Right lobe of liver (tissue), 6 donors: Measurements from ENCODE around the gene TEN1. TPM values are rescaled to one million over a fixed set of nuclear protein-coding genes. Genes with fewer than 3 reads are reported as not detected.

Experiments
- ATAC-seq, 4 donors: fragments of 200-7000 bp; cut with Tn5 transposase; one replicate each; pipeline ENCODE4 v1.9.1; 2020; ENCODE audit warnings: mild to moderate bottlenecking in 4 of 4, moderate library complexity in 4 of 4
- DNase-seq, 3 donors: peaks; one replicate each; pipeline ENCODE4 v3.0.0-alpha.2; 2020
- H3K27ac ChIP-seq, 3 donors: fragments of 200-600 bp; one replicate each; pipeline ENCODE4 v1.8.0; 2022
- H3K27me3 ChIP-seq, 2 donors: fragments of 200-600 bp; one replicate each; pipeline ENCODE4 v1.8.0; 2022
- H3K36me3 ChIP-seq, 4 donors: fragments of 200-600 bp; sonication (generic) in 1 of 4; one replicate each; pipeline versions ENCODE4 v1.5.1 to v1.8.0; 2017 to 2022; ENCODE audit warnings: control low read depth in 1 of 4
- H3K4me1 ChIP-seq, 4 donors: fragments of 200-600 bp; sonication (generic) in 1 of 4; one replicate each; pipeline versions ENCODE4 v1.5.1 to v1.8.0; 2017 to 2022; ENCODE audit warnings: control low read depth in 1 of 4
- H3K4me3 ChIP-seq, 3 donors: fragments of 200-600 bp; one replicate each; pipeline ENCODE4 v1.8.0; 2022
- H3K9me3 ChIP-seq, 4 donors: fragments of 200-600 bp; sonication (generic) in 1 of 4; one replicate each; pipeline versions ENCODE4 v1.5.1 to v1.8.0; 2017 to 2022; ENCODE audit warnings: control low read depth in 1 of 4
- POLR2A ChIP-seq: fragments of 450-650 bp; IDR thresholded peaks from one replicate; pipeline ENCODE4 v1.6.1; 2017; ENCODE audit warnings: antibody characterized with exemption, mild to moderate bottlenecking
- WGBS: methylation state at CpG from one replicate; pipeline ENCODE4 v1.1.6; 2018; ENCODE audit warnings: low coverage, low lambda C conversion rate; ENCODE audit not compliant: insufficient coverage; ENCODE audit errors: missing lambda C conversion rate; 5-methylcytosine and 5-hydroxymethylcytosine counted together
- intact Hi-C, 2 donors: fragments of 100-400 bp; cut with DNase I; formaldehyde crosslinking; loops; one replicate each; pipeline versions ENCODE4 v1.11.2 to v1.14.1; 2022
- total RNA-seq, 6 experiments: library from RNA; depleted of rRNA in 2 of 6; stranded (reverse); fragments of >200 nt in 2 of 6; fragmentation: NEBNext Ultra II Directional in 3 of 6; extraction: Animal tissue kit (Norgen Biotek cat#: 25700) in 3 of 6; gene quantifications; one replicate each; pipeline versions ENCODE4 v1.1.0 to v1.2.4, GENCODE V29; 2016 to 2023
- TF ChIP-seq, protein P1 (sequence below), 4 donors: fragments of 200-600 bp in 3 of 4; fragments of 450-650 bp in 1 of 4; IDR thresholded peaks; one replicate each; pipeline versions ENCODE4 v1.5.1 to v1.8.0; 2016 to 2022; ENCODE audit warnings: antibody characterized with exemption in 4 of 4, mild to moderate bottlenecking in 2 of 4
- donor health status: DM: no; HTN: yes; CAD: no.
- donor health status: DM: no; HTN: no; CAD: no.
- donor health status: DM: no; HTN: no; CAD: no.
- donor health status: DM: no; HTN: yes; CAD: no.
- donor health status: DM: no; HTN: yes; CAD: no.

TEN1 gene
- total RNA-seq, 6 experiments from 2014 or later = 6.9 to 25.2 (median 14.1) TPM

DNA sequence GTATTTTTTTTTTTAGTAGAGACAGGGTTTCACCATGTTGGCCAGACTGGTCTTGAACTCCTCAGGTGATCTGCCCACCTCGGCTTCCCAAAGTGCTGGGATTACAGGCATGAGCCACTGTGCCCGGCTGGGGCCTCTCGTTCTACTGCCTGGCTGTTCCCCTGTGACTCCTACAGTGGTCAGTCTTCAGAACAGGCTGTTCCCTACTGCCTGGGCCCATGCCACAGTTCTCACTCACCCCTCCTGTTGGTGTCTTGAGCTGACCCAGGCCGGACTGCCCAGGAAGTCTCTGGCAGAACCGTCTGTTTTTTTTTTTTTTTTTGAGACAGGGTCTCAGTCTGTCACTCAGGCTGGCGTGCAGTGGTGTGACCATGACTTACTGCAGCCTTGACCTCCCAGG, 24.9 kb downstream of the TEN1 start:
- peaks cover 0 to 43% (median 21%) of the 10 kb centered on the region in 4 donors for H3K4me1 ChIP-seq
- 8% methylated on average over 3 of the region's 6 CpGs for WGBS

DNA sequence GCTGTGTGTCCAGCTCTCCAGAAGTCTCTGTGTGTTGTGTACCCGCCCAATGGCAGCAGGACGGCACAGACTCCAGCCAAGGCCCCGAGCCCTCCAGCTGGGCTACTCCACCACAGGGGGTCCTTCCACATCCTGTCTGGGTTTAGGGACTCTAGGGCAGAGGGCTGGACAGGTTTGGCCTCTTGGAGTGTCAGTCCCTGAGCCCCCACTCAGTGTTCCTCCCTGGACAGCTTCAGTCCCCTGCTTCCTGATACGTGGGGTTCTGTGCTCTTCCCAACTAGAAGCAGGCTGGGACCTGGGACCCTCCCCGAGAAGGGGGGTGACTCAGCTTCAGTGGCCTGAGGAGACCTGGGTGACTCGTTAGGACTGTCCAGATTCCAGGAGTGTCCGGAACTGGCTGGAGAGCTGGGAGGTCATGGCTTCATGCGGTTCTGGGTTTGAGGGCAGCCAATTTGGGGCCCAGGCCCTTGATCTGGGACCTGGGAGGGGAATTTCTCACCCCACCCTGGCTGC, 25.8 kb downstream of the TEN1 start:
- Histone ChIP-seq H3K9me3 (no peaks in the 10 kb centered on the region), H3K4me1 (peaks cover 0 to 34% (median 17%) of the 10 kb centered on the region in 4 donors), H3K4me3 (no peak overlapping the region), H3K36me3 (no peaks in the 10 kb centered on the region), H3K27me3 (no peaks in the 10 kb centered on the region), H3K27ac (peak overlapping the region in 1 of 3 donors; percentile 15)
- no CpG with 5 or more reads among the region's 8 CpGs for WGBS
- ATAC-seq (no peak), DNase-seq (peak in 1 of 3 donors; percentile 12)
- no peak for TF ChIP-seq POLR2A
- TF ChIP-seq, protein P1, sequence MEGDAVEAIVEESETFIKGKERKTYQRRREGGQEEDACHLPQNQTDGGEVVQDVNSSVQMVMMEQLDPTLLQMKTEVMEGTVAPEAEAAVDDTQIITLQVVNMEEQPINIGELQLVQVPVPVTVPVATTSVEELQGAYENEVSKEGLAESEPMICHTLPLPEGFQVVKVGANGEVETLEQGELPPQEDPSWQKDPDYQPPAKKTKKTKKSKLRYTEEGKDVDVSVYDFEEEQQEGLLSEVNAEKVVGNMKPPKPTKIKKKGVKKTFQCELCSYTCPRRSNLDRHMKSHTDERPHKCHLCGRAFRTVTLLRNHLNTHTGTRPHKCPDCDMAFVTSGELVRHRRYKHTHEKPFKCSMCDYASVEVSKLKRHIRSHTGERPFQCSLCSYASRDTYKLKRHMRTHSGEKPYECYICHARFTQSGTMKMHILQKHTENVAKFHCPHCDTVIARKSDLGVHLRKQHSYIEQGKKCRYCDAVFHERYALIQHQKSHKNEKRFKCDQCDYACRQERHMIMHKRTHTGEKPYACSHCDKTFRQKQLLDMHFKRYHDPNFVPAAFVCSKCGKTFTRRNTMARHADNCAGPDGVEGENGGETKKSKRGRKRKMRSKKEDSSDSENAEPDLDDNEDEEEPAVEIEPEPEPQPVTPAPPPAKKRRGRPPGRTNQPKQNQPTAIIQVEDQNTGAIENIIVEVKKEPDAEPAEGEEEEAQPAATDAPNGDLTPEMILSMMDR (IDR thresholded peaks at IDR 0.05) = no peak
- intact Hi-C loops = loop anchor here (5.0 kb wide), 1 partner anchor 98 kb away; no protein-coding TSS in a partner anchor

More for the DNA sequence above, 24.9 kb downstream of the TEN1 start:
- Histone ChIP-seq H3K4me3 (no peak overlapping the region), H3K9me3 (no peaks in the 10 kb centered on the region), H3K27ac (peak overlapping the region; percentile 4 to 77 (median 69)), H3K36me3 (no peaks in the 10 kb centered on the region), H3K27me3 (no peaks in the 10 kb centered on the region)
- TF ChIP-seq POLR2A = no peak
- TF ChIP-seq, protein P1 (IDR thresholded peaks at IDR 0.05) = no peak
- ATAC-seq (peak in 2 of 4 donors; percentile 4 to 18), DNase-seq (peak in 1 of 3 donors; percentile 54)
- intact Hi-C loops = no loop called here

DNA sequence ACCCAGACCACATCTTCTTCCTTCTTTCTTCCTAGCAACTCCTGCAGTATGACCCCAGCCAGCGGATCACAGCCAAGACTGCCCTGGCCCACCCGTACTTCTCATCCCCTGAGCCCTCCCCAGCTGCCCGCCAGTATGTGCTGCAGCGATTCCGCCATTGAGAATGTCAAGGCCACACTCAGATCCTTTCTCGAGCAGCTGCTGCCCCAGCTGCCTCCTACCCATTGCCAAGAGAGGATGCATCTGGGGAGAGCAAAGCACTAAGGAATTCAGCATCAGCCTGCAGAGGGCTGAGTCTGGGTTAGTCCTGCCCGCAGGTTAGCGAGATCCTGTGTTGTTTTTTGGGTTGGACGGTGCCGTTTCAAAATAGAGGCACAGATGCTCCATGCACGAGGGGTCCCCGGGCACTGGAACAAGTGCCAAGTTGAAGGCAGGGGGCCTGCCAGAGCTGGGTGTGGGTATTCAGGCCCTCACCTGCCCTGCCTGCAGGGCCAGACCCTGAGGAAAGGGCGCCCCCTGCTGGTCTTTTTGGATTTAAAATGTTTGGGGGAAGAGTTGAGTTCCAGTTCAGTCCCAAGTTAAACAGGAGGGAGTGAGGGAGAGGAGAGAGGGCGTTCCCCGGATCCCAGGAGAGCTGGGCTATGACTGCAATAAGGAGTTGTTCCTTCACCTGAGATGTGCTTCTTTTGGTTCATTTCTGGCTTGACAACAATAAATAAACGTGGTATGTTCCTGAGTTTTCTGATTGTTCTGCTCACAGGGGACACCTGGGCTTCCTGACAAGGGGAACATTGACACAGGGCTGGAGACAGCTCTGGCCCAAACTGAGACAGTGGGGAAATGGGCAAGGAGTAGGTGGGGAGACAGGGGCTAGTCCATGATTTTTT, 26.5 kb downstream of the TEN1 start:
- WGBS = 31% methylated on average over 12 of the region's 16 CpGs
- H3K27me3 ChIP-seq = no peaks in the 10 kb centered on the region
- ATAC-seq = peak; percentile 49 to 59 (median 54)
- no peaks in the 10 kb centered on the region for H3K36me3 ChIP-seq
- H3K4me3 ChIP-seq = no peak overlapping the region
- TF ChIP-seq POLR2A = no peak
- TF ChIP-seq, protein P1 (IDR thresholded peaks at IDR 0.05) = peak; percentile 79 to 87 (median 80)
- intact Hi-C loops = loop anchor here (5.0 kb wide), 1 partner anchor 98 kb away; no protein-coding TSS in a partner anchor
- H3K9me3 ChIP-seq = no peaks in the 10 kb centered on the region
- peak; percentile 71 to 90 (median 77) for DNase-seq
- peaks cover 0 to 27% (median 13%) of the 10 kb centered on the region in 4 donors for H3K4me1 ChIP-seq
- H3K27ac ChIP-seq = no peak overlapping the region

DNA sequence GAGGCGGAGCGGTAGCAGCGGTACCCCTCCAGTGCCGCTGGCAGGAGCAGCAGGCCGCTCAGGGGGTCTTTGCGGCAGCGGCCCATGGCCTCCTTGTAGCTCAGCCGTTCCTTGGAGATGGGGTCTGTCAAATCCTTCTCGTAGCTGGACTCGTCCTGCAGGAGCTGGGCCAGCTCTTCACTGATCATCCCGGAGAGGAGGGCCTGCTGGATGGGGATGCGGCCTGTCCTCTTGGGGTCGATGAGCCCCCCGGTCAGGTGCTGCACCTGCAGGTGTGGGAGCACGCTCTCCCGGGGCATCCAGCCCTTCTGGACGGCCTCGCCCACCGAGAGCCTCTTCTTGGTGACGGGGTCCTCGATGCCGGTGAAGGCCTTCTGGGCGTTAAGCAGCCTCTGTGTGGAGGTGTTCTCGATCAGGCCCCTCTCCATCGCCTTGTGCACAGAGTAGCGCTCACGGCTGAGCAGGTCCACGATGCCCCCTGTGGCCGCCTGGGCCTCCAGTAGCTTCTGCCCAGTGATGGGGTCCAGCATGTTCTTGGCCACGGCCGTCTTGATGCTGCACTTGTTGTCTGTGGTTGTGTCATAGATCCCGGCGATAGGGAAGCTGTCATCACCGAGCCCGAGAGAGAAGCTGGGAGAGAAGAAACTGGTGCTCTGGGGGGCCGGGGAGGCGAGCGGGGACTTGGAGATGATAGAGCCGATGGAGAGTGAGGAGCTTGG, 28.2 kb downstream of the TEN1 start:
- 91% methylated on average over 15 of the region's 39 CpGs for WGBS
- no peak for DNase-seq
- TF ChIP-seq, protein P1 (IDR thresholded peaks at IDR 0.05) = no peak
- no peak for TF ChIP-seq POLR2A
- no peak overlapping the region for H3K4me3 ChIP-seq
- H3K4me1 ChIP-seq = peaks cover 0 to 24% (median 12%) of the 10 kb centered on the region in 4 donors
- no peaks in the 10 kb centered on the region for H3K27me3 ChIP-seq
- intact Hi-C loops = loop anchor here (5.0 kb wide), 1 partner anchor 100 kb away; no protein-coding TSS in a partner anchor
- no peak for ATAC-seq
- H3K36me3 ChIP-seq = no peaks in the 10 kb centered on the region
- no peaks in the 10 kb centered on the region for H3K9me3 ChIP-seq
- H3K27ac ChIP-seq = no peak overlapping the region
